DOHH2 (cell line): ENCODE measurements around the gene RNF4.

Experiments
- CTCF ChIP-seq: fragments of 200-600 bp; sonication (generic); IDR thresholded peaks from one replicate; pipeline ENCODE4 v1.5.1; 2014; ENCODE audit warnings: antibody characterized with exemption, mild to moderate bottlenecking, low read depth, low read length; ENCODE audit not compliant: poor library complexity, severe bottlenecking
- EZH2phosphoT487 ChIP-seq: fragments of 200-600 bp; sonication (generic); IDR thresholded peaks from 2 replicates; pipeline ENCODE4 v1.6.1; 2017; ENCODE audit warnings: borderline replicate concordance, mild to moderate bottlenecking, antibody characterized with exemption, low read length, moderate library complexity, mixed read lengths

DNA sequence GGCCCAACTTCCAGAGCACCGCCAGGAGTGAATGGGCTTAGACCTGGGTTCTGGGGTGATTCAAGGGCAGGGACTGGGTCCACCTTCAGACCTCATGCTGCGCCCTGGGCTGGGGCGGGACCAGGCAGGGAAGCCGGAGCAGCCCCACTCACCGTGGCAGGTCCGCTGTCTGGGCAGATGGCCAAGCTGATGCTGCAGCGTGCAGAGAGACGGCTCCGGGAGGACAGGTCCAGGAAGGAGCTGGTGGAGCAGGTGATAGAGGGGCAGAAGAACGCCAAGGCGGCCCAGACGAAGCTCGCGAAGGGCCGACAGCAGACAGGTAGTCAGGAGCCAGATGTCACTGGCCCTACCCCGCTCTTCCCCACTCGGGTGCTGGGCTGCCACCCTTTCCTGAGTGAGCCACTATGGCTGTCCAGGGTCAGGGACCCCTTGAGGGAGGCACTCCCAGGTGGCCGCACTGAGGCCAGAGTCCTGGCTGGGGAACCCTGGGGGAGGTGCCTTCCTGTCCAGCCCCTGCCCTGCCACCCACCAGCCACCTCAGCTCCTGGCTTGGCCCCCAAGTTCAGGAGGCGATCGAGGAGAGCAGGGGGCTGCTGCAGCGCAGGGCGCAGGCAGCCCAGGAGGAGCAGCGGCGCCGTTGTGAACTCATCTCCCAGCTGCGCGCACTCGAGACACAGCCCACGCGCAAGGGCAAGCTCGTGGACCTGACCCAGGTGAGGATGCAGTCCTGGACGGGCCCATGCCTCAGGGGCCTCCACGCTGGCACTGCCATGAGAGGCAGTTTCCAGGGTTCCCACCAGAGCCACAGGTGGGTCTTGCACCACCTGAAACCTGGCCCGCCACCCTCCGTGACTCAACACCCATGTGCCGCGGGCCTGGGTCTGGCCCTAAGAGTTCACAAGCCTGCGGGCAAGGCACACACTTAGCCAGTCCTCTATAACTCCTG lies 10.1 kb upstream of the RNF4 start:
- TF ChIP-seq CTCF (no peak), EZH2phosphoT487 (no peak)
